CD4-positive, alpha-beta T cell treated with Interferon gamma for 1 hour (primary cell): ENCODE results near the gene PTPRE.
A peak's percentile ranks its signal among the peaks of the same experiment; 100 is the strongest.

Experiments
- DNase-seq: peaks from one replicate; pipeline ENCODE4 v3.0.0-alpha.2; 2020

PTPRE gene

DNA sequence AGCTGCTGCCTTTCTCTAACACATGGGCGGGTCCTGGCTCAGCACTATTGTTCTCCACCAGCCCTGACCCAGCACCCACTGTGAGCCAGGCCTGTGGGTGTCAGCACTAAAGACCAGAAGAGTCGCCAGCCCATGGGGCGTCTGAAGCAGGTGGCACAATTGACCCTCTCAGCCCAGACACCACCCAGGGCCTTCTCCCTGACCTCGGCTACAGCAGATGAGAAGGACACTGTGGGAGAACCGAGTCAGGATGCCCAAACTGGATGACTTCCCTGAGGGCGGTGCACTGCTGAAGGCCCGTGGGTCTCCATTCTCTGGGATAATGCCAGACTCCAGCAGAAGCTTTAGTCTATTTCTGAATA is 122.4 kb downstream of the PTPRE start:
- DNase-seq: no peak

DNA sequence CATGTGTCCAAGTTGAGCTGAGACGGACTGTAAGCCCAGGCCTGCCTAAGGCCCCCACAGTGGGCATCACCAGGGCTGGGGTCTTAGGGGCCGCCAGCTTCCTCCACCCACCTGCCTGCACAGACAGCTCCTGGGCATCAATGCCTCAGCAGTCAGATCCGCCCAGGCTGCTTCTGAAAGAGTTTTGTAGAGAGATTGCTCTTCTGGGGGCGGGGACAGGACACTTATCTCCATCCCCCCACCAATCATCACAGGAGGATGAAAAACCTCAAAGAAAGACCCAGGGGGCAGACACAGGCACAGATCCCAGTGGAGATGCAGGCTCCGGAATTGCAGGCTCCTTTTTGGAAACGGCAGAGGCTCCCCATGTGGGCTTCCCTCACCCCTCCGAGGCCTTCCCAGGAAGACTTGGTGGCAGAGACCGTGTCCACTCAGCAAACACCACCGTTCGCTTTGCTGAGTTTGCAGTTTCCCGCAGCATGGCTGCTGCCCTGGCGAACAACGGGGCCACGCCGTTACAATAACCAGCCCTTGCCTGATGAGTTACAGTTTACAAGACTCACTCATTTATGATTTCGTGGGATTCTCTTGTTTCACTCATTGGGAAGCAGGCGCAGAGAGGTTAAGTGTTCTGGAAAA is 122.9 kb downstream of the PTPRE start:
- no peak for DNase-seq

DNA sequence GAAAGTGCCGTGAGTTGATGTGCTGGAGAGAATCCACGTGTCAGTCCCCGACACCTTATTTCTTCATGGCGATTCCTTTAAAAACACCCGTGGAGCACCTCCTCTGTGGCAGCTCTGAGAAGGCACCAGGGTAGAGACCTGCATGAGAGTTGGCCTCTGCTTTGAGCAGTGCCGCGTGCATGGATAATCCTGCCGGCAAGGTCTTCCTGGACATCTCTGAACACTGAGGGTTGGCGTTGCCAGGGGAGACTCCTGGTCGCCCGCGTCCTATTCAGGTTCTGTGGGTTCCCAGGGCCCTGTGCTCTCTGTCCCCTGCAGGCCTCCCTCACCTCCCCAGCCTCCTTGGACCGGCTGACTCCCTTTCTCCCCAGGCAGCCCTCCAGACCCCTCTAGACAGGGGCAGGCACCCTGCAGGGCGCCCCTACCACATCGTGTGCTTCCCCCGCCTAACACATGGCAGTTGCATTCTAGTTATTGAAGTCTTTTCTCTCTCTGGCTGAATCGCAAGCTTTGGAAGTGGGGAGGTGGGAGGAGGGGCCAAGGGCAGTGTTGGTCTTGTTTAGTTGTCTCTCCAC is 123.7 kb downstream of the PTPRE start:
- DNase-seq: no peak

DNA sequence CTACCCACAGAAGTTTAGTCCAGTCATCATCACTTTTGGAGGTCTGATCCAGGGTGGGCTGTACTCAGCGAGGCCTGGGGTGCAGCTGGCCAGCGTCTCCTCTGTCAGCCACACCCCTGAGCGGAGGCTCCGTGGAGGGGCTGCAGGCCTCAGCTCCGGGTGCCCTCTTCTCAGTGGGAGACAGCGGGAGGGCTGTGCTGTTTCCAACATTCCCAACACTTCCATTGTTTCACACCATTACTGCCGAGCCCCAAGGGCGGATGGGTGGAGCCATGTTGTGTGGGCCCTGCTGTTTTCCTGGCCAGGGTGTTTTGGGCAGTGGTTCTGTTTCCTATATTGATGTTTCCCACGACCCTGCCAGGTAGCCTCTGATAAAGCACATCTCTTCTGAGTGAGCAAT is 124.3 kb downstream of the PTPRE start:
- no peak for DNase-seq

DNA sequence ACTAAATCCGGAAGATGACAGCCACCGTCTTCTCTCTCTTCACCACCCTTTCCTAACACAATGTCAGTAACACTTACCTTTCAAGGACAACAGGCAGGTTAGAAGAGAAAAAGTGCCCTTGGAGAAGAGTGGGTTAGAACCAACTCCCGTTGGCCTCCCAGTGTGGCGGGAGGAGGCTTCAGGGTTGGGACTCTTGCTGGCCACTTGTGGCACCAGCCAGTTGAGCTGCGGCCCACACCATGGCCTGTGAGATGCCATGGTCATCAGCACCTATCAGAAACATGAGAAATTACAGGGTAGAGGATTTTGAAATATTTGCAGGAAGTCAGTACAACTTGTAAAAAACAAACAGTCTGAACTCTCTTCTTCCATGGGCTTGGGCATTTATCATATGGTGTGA is 125.6 kb downstream of the PTPRE start:
- DNase-seq: no peak

DNA sequence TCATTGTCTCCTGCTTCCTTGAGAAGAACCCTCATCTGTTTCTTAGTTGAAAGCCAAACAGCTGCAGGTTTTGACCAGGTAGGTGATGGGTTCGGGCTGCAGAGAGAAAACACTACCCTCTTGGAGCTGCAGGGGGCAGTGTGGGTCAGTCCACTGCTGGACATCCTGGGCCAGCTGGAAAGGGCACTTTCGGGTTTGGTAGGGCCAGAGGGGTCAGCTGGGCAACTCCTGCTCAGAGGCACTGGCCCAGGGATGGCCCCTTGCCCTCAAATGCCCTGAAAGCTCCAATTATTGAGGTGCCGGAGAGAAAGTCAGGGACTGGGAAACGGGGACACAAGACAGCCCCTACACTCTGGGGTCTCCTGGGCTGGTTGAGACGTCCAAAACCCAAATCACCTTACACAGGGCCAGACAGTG is 128.7 kb downstream of the PTPRE start:
- DNase-seq: peak; percentile 58

DNA sequence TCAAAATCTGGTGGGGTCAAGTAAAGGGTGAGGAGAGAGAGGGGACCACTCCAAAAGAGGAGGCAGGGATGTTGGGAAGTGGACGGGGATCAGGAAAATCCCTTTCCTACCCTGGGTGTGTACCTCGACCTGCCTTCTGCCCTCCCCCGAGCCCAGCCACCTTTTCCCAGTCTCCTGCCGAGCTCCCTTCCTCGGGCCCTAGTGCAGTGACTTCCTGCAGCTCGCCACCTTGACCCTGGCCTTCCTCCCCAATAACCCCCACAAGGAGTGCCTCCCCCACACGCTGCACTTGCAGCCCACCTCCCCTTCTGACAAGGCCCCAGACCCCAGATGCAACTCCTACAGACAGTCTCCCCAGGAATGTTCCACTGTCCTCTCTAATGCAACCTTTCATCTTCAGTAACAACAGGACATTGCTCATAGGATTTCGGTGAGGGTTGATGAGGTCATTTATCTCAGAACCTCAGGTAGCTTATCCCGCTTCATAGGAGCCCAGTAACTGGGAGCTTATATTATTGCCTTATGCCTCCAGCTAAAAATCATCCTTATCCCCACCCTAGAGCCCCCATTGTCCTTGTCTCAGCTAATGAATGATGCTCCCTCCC is 129.2 kb downstream of the PTPRE start:
- no peak for DNase-seq

DNA sequence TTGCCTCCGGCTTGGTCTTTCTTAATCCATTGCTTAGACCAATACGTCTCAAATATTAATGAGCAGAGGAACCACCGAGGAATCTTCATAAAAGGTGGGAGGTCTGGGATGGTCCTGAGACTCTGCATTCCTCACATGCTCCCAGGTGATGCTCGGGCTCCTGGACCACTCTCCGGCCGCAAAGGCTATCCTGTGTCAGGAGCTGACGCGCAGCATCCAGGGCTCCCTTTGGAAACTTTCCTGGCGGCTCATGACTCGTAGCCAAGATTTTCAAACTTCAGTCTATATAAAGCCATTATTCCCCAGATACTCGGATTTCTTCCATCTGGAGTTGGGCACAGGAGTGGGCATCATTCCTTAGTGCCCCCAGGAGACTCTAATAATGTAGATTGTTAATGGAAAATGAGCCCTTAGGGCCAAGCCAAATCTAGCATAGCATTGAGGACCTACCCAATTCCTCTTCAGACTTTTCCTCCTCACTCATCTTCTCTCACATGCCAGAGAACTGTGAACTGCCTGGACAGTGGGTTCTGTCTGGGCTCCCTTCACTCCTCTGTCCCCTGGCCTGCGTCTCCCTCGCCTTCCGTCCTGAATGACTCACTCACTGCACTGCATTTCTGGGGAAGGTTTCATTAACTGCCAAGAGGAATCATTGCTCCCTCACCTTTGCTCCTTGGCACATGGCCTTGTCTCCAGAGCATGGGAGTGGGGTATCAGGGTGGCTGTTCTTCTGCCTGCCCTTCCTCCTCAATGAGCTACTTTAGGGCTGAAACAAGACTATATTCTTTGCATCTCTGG is 130.0 kb downstream of the PTPRE start:
- no peak for DNase-seq

DNA sequence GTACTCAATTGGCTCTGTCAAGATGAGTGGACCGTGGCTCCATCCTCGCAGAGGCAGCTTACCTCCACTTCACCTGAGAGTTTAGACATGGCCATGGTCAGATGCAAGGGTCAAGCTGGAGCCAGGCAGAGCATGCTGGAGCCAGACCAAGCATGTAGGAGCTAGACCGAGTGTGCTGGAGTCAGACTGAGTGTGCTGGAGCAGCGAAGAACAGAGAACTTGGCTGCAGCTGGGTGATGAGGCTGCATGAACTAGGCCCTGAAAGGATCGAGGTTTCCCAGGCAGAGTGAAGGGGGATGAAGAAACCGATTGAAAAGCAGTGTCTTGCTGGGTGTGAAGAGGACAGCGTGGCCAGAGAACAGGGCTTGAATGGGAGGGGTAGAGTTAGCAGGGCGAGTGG is 133.2 kb downstream of the PTPRE start:
- DNase-seq: no peak

DNA sequence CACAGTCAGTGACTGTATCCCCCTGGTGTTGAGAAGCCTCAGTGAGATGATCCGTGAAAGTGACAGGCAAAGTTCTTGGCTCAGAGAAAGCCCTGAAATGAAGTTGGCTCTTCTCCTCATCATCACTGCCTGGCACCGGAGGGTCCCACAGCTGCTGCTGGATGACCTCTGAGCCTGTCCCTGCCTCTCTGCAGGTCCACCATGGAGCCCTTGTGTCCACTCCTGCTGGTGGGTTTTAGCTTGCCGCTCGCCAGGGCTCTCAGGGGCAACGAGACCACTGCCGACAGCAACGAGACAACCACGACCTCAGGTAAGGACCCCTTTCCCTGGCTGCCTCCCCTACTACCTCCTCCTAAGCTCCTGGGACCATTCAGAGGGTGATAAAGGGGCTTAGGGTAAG is 133.8 kb downstream of the PTPRE start:
- DNase-seq: no peak

DNA sequence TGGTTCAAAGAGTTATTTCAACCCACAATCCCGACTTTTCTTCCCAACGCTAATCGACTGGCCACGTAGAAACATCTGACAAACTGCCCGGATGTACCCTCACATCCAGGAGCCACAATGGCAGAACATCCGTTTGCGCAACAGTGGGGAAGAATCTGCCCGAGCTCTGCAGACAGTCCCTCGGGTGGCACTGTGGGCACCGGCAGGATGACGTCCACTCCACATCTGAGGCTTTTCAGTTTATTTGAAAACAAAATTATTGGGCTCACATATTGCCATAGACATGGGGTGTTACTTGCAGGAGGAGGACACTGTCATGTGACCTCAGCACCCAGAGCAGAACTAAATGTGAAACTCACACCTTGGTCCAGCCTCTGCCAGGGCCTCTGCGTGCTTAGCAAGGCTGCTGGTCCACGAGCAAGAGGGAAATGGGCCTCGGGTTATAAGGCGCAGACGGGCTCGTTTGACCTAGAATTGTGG is 135.3 kb downstream of the PTPRE start:
- DNase-seq: no peak

DNA sequence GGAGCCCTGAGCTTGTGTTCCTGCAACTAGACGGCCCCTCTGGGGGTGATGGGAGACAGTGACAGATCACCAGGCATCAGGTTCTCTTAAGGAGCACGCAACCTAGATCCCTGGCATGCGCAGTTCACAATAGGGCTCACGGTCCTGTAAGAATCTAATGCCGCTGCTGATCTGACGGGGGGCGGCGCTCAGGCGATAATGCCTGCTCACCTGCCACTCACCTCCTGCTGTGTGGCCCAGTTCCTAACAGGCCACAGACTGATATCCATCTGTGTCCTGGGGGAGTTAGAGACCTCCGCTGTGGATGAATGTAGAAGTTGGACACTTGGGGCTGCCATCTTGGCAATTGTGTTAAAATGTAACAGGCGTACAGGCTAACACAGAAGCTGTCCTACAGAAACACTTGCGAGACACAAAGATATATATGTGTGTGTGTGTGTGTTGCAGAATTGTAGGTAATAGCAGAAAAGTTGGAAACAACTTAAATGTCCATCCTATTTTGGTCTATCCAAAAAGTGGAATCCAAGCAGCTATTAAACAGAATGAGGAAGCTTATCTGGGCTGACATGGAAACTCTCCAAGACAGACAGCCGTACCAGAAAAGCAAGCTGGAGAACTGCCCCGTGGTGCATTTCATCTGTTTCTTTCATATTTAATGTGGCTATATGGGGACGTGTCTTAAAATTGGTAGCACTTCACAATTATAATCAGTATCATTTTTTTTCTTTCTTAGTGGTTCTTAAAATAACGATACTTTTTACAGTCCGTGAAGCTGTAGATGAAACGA is 136.5 kb downstream of the PTPRE start:
- DNase-seq: no peak

DNA sequence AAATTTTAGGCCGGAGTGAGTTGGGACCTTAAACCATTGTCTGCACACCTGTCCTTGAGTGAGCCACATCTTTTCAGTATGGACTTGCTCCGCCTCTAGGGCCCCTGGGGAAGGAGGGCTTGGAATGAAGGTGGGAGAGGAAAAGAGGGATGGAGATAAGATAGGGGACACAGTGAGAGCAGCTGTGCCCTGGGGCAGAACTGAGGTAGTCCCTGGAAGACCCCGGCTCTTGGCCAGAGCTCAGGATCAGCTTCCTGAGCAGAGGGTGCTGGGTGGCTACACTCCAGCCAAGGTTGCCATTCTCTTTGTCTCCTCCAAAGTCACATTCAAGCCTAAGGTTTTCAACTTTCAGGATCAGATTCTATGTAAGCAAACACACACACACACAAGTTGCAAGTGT is 137.3 kb downstream of the PTPRE start:
- no peak for DNase-seq

DNA sequence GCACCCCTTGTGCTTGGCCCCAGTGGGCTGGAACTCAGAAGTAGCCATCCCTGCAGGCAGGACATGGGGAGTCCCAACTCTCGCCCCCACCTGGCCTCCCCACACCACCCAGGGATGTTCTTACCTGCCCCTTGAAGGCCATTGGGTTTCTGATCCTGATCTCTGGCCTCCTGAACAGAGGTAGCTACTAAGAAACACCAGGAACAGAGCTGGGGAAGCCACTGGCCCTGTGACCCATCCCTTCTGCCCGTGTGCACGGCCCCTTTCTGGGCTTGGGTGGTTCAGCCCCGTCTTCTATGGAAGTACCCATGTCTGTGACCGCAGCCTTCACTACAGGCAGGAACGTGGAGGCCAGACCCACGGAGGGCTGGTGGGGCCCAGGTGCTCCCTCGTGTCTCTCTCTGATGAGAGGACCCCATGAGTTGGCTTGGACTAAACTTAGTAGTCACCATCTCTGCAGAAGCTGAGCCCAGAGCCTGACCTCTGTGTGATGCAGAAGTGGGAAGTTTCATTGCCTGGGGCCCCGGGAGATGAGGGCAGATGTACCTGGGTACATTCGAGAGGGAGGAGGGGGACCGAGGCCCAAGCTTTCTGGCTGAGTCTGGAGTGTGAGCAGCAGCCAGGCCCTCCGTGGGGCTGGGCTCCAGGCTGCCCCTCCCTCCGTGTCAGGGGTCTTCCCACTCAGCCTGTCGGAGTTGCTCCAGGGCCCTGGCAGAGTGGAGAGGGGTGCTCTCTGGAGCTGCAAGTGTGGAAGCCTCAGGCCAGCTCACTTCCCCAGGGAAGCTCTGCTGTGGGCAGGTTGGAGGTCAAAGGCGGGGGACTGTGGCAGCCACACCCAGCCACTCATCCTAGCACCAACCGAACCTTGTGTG is 138.3 kb downstream of the PTPRE start:
- no peak for DNase-seq

DNA sequence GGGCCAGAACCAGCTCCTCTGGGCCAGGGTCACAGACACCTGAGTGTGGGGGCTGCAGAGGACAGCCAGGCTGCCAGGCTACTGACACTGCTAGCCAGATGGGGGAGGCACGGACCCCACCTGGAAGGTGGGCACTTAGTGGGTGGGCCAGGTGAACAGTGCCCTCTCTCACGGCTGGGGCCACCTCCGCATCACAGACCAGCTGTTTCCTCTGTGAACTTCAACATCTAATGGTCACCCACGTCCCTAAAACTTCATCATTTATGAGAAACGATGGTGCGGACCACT is 138.9 kb downstream of the PTPRE start:
- DNase-seq: no peak

DNA sequence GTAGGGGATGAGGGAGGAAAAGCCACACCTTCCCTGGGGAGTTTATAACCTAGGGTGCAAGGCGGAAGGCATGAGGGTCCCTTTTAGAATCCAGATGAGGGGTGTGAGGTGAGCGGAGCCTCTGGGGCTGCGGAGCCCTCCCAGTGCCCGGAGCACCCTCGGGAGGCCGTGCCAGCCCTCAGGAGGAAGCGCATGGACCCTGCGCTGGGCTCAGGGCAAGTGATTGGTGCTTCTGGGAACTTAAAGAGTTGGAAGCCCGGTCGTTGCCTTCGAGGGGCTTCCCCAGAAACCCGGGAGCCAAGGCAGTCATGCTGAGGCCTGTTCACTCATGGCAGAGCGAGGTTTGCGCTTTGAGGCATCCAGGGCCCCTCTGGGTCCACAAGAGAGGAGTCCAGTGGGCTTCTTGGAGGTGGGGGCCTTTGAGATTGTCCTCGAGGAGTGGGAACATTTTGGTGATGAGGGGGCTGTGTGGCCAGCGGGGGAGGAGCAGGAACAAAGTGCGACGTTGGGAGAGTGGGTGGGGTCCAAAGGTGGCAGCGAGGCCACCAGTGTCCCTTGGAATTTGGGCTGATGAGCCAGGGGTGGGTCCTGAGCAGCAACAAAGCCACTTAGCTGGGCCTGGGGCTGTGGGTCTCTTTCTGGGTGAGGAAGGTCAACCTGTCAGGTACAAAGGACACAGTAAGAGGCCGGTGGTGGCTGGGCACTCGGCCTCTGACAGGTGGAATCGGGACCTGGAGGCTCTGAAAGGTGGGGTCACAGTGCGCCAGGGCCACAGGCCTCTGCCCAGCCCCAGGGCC is 139.5 kb downstream of the PTPRE start:
- DNase-seq: no peak

DNA sequence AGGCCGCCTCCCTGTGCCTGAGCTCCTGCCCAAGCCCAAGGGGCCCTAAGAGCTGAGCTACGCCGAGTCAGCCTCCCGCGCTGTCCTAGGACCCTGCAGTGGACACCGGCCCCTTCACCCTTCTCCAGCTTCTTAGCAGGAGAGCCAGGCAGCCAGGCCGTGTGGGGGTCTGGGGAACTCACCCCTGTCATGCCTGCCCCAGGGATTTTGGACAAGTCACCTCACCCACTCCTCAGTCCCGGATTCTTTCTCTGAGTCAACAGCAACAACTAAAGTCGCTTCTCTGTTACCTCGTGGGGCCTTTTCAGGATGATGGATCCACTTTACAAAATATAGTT is 140.0 kb downstream of the PTPRE start:
- DNase-seq: no peak

DNA sequence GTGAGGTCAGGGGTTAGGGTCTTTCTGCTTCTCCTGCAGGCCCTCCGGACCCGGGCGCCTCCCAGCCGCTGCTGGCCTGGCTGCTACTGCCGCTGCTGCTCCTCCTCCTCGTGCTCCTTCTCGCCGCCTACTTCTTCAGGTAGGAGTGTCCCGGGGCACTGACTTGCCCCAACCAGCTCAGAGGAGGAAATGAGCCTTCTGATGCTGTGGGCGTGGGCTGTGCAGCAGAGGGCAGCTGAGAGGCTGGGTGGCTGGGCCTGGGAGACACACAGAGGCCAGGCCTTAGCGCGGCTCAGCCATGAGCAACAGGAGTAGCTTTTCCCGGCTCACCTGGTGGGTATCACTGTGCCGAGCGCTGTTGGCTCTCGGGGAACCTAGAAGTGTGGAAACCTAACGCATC is 140.4 kb downstream of the PTPRE start:
- peak; percentile 89 for DNase-seq

DNA sequence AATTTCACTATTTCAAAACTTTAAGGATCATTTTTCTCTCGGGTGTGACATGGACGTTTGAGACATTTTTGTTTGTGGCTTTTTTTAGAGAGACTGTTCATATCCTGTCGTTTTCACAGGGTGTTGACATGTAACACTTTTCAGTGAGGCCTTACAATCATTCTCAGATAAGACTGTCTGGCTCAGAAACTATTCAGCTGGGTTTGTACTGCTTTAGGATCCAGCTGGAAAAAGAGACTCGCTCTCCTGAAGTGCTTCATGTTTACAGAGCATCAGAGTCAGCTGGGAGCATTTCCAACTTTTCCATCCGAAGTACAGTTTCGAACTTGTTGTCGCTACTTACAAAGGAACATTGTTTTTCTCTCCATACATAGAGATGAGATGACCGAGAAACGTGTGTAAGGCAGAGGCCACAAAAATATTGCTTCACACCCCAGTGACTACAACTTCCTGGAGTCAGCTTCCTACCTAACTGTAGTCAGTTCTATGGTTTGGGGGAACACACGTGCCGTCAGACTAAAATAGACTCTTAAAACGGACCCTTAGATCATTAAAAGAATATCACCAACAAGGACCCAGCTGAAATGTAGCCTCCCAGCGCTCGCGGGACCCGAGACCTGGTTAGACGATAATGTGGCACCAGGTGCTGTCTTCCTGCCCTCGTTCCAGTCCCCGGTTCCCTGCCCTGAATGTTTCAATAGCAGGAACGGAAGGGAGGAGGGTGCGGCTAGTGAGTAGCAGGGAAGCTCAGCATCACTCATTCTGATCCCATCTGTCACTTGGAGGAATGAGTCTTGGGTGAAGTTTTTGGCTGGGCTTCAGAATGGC is 141.3 kb downstream of the PTPRE start:
- DNase-seq: peak; percentile 44

DNA sequence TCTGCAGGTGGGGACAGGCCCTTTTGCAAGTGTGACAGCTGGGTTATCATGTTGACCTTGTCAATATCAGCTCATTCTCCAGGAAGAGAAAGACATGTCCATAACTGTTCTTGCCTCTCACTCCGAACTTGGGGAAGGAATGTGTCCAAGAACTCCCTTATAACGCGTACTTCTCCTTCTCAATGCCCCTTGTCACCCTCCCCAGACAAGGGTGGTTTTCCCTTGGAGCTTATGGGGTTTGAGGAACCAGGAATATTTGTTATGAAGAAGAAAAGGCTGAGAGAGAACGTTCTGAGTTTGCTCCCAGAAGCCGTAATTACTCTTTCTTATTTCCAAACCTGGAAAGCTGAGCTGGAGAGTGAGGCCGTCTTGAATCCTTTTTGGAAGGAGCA is 141.9 kb downstream of the PTPRE start:
- no peak for DNase-seq
